GM19468 (cell line): ENCODE measurements around the gene RPS6KC1.
"Not testable (repeated sequence)": the region's sequence is repeated elsewhere in the genome, so short reads cannot be mapped to it uniquely, and the experiment has no call there.

ENCODE experiments used
- ATAC-seq: cut with Tn5 transposase; IDR thresholded peaks from one replicate; pipeline ENCODE4 v1.9.1; 2021; ENCODE audit warnings: mild to moderate bottlenecking, moderate library complexity, moderate number of reproducible peaks; ENCODE audit not compliant: unreplicated experiment; ENCODE audit errors: extremely low read depth

RPS6KC1 gene

GRCh38 chr1:213318458-213318857 is 267.4 kb downstream of the RPS6KC1 start:
- not testable (repeated sequence) for ATAC-seq

DNA sequence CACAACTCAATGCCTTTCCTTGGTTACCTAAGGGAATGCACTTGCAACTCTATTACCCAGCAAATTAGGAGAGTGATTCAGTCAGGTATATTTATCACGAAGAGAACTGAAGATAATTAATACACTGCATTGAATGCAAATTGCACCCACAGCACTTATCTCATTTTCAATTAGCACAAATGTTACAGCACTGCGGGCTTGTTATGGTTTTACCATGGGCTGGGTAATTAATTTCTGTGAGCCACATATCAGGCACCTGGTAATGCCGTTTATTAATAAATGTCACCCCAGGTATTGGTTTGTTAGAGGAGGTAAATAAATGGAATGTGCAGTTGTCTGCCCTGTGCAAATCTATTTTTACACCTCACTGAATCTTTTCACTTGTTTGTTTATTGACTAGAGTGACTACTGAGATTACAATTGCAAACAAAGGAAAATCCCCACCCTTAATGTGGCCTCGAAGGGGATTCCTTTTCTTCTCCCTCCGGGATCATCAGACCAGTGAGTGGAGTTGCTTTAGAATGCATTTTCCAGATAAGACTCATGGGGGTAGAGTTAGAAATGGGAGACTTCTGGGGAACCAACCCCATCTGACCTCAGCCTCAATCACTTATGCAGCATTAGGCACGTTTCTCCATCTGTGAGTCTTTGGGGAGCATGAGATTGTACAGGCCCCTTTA is 269.3 kb downstream of the RPS6KC1 start:
- ATAC-seq: no peak
